ENCODE measurements around the gene COL7A1.

Gene COL7A1

DNA sequence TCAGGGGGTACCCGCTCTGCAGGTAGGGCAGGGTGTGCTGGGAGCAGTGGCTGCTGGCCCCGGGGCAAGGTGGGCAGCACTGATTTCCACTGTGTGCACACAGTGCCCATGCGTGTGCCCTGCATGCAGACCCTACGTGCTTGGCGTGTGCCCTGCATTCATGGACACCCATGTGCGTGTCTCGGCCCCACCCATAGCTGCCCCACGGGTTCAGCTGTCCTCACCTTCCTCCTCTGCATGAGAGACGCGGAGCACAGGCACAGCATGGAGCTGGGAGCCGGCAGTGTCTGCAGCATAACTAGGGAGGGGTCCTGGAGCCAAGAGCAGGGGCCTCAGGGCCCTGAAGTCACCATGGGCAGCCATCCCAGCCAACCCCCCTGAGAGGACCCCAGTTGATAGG, 29.9 kb downstream of the COL7A1 start:
- H3K36me3 Mint-ChIP-seq = no peaks in the 10 kb centered on the region
- H3K4me1 Mint-ChIP-seq = no peaks in the 10 kb centered on the region
- no peak overlapping the region for H3K27ac Mint-ChIP-seq
- no peaks in the 10 kb centered on the region for H3K9me3 Mint-ChIP-seq
- no peaks in the 10 kb centered on the region for H3K27me3 Mint-ChIP-seq
- no peak overlapping the region for H3K4me3 Mint-ChIP-seq

DNA sequence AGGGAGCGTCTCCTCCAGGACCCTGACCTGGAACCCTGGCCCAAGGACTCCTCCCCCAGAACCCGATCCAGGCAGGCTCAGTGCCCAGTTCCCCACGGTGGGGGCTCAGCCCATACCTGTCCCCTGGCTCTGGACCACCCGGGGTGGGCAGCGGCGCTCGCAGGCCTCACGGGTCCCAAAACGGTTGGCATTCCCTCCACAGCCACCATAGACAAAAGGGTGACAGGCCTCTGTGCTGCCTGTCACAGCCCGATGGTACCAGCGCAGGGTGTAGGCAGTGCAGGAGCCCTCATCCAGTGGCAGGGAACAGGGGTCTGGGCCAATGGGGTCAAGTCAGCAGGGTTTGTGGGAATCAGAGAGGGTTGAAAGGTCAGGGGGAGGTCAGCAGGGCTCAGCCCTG, 30.5 kb downstream of the COL7A1 start:
- Mint-ChIP-seq H3K9me3 (no peaks in the 10 kb centered on the region), H3K27me3 (no peaks in the 10 kb centered on the region), H3K27ac (no peak overlapping the region), H3K4me1 (no peaks in the 10 kb centered on the region), H3K36me3 (no peaks in the 10 kb centered on the region), H3K4me3 (no peak overlapping the region)

DNA sequence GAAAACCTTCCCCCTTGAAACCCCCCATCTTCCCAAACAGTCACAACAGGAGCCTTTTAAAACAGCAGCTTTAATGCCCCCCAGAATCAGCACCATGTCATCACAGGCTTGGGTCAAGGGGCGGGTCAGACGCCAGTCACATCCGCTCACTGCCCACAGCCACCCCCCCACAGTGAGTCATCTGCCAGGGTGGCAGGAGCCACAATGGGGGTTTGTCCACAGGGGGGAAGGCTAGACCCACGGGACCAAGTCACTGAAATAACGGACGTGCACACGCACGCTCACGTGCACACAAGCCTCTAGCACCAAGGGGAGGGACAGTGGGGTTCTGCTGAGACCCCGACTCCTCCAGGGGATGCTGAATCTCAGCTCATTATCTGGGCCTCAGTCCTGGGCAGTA, 31.1 kb downstream of the COL7A1 start:
- H3K27ac Mint-ChIP-seq = no peak overlapping the region
- H3K27me3 Mint-ChIP-seq = no peaks in the 10 kb centered on the region
- no peak overlapping the region for H3K4me3 Mint-ChIP-seq
- no peaks in the 10 kb centered on the region for H3K9me3 Mint-ChIP-seq
- H3K4me1 Mint-ChIP-seq = no peaks in the 10 kb centered on the region
- H3K36me3 Mint-ChIP-seq = no peaks in the 10 kb centered on the region

DNA sequence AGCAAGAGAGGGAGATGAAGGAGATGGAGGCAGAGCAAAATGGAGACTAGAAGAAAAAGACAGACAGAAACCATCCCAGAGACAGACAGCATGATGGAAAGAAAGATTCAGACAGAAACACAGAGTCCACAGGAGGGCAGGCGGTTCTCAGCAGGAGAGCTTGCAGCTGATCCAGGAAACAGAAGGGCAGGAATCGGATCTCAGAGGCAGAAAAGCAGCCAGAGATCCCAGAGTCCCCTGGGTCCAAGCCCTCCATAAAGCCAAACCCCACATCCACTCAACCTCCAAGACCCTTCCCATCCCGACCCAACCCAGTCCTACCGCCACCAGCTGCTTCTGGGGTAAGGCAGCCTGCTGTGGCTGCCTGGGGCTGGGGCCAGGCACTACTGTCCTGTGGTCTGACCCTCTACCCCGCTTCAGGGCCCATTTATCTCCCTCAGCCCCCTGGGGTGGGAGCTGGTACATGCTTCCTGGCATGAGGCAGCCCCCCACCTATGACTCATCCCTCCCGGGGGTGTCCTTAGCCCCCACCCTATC, 31.7 kb downstream of the COL7A1 start, which contains the start of gene UCN2:
Gene UCN2 (minus strand): TSS at position 400 of the 537 bp plus-strand sequence. CDS start 657 bp downstream, outside the sequence.
- Mint-ChIP-seq H3K27ac (peak within 1 kb of the TSS; percentile 17), H3K27me3 (no peaks in the 10 kb centered on the region), H3K9me3 (no peaks in the 10 kb centered on the region), H3K36me3 (no peaks in the 10 kb centered on the region), H3K4me1 (peaks cover 4% of the 10 kb centered on the region), H3K4me3 (no peak within 1 kb of the TSS)

DNA sequence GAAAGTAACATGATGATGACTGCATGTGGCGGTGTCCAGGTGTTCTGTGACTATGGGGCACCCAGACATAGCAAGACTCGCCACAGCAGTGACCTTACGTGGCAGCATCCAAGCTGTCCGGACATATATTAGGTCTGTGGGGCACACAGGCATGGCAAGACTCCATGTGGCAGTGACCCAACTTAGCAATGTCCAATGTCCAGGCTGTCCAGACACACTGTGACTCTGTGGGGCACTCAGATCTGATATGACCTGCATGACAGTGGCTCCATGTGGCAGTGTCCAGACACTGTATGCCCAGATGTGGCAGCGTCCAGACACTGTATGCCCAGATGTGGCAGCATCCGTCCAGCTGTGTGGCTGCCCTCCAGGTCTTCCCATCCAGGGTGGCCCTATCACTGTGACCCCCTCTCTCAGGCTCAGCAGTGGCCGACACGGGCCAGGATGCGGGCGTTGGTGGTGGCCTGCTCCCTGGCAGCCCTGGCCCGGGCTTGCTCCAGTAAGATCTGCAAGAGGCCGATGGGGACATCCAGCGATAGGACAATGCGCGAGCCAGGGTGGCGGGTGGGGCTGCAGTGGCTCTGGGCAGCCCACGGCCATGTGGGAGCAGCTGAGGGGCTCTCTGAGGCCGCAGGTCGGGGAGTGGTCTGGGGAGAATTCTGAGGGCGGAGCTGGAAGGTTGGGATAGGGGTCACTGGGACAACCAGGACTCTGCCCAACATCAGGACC, 32.6 kb downstream of the COL7A1 start:
- H3K9me3 Mint-ChIP-seq = no peaks in the 10 kb centered on the region
- H3K4me3 Mint-ChIP-seq = no peak overlapping the region
- H3K4me1 Mint-ChIP-seq = peaks cover 8% of the 10 kb centered on the region
- H3K27me3 Mint-ChIP-seq = no peaks in the 10 kb centered on the region
- peak overlapping the region; percentile 17 for H3K27ac Mint-ChIP-seq
- H3K36me3 Mint-ChIP-seq = no peaks in the 10 kb centered on the region

DNA sequence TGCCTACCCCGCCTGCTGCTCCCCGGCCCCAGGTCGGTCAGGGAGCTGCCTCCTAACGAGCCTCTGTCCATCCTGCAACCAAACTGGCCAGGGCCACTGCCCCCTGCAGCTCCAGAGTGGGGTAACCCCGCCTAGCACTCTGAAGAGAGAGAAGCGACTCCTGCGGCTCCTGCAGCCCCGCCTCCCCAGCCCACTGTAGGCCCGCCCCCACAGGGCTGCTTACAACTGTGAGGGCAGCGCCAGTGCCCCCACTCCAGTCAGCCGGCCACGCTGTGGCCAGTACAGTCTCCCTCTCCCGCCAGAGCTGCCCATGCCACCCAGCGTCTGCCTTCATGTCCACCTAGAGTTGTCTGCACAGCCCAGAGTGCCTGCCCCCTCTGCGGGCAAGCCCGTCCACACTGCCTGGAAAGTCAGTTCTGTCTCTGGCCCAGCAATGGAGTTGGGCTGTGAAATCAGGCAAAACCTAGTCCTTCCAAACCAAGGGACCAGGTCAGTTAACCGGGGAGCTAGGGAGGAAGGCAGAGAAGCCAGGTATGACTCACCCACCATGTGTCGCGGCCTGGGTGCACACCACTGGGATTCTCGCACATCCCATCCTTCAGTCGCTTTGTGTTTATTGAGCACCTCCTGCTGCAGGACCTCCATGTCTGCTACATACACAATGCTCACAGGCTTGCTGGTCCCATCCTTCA, 33.9 kb downstream of the COL7A1 start:
- H3K4me1 Mint-ChIP-seq = peaks cover 12% of the 10 kb centered on the region
- H3K4me3 Mint-ChIP-seq = no peak overlapping the region
- H3K36me3 Mint-ChIP-seq = no peaks in the 10 kb centered on the region
- no peaks in the 10 kb centered on the region for H3K27me3 Mint-ChIP-seq
- no peaks in the 10 kb centered on the region for H3K9me3 Mint-ChIP-seq
- no peak overlapping the region for H3K27ac Mint-ChIP-seq

DNA sequence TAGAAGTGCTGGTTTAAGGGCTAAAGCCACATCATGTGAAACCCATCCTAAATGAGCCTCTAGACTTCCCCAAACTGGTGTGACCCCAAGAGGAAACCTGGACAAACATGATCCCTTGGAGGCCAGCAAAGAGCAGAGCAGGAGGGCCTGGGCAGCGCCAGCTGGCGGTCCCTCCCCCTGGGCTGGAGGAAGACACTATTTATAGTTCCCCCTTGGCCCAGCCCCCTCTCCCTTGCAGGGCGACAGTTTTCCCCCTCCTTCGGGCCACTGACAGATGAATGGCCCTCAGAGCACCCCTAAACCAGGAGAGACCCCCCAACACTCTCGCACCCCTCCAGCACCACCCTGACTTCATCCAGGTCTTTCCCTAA, 34.5 kb downstream of the COL7A1 start:
- no peaks in the 10 kb centered on the region for H3K27me3 Mint-ChIP-seq
- no peak overlapping the region for H3K4me3 Mint-ChIP-seq
- H3K9me3 Mint-ChIP-seq = no peaks in the 10 kb centered on the region
- H3K27ac Mint-ChIP-seq = no peak overlapping the region
- H3K36me3 Mint-ChIP-seq = no peaks in the 10 kb centered on the region
- peaks cover 12% of the 10 kb centered on the region for H3K4me1 Mint-ChIP-seq

DNA sequence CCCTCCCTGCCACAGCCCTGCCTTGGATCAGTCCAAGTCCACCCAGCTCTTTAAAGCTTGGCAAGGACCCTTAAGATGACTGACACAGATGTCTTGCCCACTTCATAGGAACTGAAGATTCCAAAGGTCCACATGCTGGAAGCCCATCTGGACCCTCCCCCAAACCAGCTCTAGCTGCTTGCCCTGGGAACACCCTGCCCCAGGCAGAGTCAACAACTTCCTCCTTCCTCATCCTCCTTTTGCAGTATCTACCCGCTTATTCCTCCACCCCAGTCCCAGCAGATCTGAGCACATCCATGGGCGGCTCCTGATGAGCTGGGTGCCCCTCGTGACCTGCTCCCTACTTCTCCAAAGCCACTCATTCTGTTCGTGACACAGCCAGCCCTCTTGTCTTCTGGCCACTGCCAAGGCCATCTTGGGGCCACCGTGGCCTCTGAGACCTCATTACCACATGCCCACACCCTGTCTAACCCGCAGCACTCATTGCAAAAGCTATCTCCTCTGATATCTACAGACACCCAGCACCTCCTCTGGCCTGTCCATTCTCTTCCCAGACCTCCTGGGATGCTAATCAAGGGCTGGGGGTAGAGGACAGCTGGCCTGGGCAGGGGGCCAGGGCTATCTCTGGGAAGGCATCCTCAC, 36.5 kb downstream of the COL7A1 start:
- H3K27ac Mint-ChIP-seq = peak overlapping the region; percentile 5
- peaks cover 17% of the 10 kb centered on the region for H3K4me1 Mint-ChIP-seq
- no peaks in the 10 kb centered on the region for H3K36me3 Mint-ChIP-seq
- H3K9me3 Mint-ChIP-seq = no peaks in the 10 kb centered on the region
- no peaks in the 10 kb centered on the region for H3K27me3 Mint-ChIP-seq
- H3K4me3 Mint-ChIP-seq = no peak overlapping the region

DNA sequence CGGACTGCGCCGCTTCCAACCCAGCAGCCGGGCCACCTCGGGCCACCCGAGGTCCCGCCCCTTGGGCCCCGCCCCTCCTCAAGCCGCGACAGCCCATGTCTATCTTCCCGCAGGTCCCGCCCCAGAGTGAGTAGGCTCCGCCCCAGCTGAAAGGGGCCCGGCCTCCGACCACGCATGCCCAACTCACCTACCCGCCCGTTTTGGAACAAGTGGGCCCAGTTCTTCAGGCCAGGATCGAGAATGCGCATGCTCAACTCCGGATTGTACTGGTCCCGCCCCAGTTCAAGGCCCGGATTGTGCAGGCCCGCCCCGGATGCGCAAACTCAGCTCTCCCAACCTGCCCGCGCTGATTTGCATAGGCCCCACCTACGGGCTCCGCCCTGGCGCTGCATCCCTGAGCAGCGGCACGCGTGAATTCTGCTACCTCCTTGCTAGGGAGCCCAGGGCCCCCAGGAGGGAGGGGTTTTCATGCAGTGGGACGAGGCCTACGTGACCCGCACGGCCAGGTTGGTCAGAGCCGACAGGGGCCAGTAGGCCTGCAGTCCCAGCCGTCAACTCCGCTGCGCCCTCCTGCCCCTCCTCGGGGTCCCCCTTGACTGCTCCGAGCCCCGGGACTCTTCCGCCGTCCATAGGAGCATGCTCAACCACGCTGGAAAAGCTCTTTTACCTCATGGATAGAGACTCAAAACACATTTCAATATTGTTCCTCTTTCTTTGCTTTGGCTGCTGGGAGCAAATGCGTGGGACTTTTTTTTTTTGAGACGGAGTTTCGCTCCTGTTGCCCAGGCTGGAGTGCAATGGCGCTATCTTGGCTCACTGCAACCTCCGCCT, 38.1 kb downstream of the COL7A1 start, which contains the start of gene PFKFB4:
Gene PFKFB4 (minus strand): TSS at position 8 of the 831 bp plus-strand sequence. CDS start 26 bp downstream, outside the sequence.
- Mint-ChIP-seq H3K4me3 (peak within 1 kb of the TSS; percentile 87), H3K36me3 (no peaks in the 10 kb centered on the region), H3K27ac (peak within 1 kb of the TSS; percentile 77), H3K4me1 (peaks cover 17% of the 10 kb centered on the region), H3K9me3 (no peaks in the 10 kb centered on the region), H3K27me3 (no peaks in the 10 kb centered on the region)

DNA sequence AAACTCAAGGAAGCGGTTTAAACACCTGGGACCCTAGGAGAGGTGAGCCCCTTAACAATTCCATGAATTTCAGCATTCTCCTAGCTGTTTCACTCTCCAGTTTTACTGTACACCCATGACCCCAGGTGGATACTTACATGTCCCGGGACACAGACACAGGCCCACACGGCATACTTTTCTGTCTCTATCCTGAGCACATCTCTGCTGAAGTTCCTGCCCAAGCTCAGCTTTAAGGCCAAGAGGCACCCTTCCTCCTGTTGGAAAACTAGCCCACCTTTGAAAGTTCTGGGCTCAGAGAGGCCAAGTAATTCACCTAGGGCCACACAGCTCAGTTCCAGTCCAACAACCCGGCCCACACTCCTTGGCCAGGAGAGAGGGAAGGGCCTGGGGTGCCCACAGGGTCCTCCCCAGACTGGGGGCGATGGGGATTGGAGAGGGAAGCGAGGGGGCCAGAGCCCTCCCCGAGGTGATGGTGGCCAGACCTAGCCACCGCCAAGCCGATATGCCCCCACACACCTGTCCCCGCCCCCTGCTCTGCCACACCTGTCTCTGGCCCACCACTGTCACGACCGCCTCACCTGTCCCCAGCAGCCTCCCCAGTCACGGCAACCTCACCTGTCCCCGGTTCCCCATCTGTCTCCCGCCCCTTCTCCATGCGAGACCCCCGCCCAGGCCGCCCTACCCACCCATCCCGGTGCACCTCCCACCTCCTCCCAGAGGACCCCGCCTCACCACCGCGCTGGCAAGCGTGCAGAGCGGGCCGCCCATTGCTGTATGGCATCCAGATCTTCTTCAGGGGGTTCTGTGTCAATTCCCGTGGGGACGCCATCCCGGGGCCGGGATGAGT, 39.0 kb downstream of the COL7A1 start:
- Mint-ChIP-seq H3K9me3 (no peaks in the 10 kb centered on the region), H3K36me3 (no peaks in the 10 kb centered on the region), H3K27ac (no peak overlapping the region)

DNA sequence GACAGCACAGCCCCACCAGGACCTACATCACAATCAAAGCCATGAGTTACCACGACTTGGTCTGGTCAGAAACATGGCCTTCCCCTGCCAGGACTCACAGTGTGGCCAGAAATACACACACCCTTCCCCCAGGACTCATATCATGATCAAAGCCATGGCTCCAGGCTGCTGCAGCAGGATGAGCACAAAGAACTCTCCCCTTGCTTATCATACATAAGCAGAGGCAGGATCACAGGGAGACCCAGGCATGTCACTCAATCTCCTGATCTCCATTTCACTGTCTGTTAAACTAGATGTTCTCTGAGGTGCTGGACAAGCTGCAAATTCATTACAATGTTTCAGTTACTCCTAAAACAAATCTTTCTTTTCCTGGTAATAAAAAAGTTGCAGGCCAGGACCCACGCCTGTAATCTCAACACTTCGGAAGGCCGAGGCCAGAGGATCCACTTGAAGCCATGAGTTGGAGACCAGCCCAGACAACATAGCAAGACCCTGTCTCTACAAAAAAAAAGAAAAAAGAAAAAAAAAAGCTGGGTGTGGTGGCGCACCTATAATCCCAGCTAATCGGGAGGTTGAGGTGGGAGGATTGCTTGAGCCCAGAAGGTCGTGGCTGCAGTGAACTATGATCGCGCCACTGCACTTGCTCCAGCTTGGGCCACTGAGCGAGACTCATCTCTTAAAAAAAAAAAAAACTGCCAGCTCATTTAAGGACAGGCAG, 39.7 kb downstream of the COL7A1 start:
- Mint-ChIP-seq H3K27me3 (no peaks in the 10 kb centered on the region), H3K9me3 (no peaks in the 10 kb centered on the region), H3K27ac (no peak overlapping the region), H3K4me1 (peaks cover 17% of the 10 kb centered on the region), H3K4me3 (peak overlapping the region; percentile 87), H3K36me3 (no peaks in the 10 kb centered on the region)

More for the DNA sequence above, 39.0 kb downstream of the COL7A1 start:
- Mint-ChIP-seq H3K4me1 (peaks cover 17% of the 10 kb centered on the region), H3K27me3 (no peaks in the 10 kb centered on the region), H3K4me3 (peak overlapping the region; percentile 87)

DNA sequence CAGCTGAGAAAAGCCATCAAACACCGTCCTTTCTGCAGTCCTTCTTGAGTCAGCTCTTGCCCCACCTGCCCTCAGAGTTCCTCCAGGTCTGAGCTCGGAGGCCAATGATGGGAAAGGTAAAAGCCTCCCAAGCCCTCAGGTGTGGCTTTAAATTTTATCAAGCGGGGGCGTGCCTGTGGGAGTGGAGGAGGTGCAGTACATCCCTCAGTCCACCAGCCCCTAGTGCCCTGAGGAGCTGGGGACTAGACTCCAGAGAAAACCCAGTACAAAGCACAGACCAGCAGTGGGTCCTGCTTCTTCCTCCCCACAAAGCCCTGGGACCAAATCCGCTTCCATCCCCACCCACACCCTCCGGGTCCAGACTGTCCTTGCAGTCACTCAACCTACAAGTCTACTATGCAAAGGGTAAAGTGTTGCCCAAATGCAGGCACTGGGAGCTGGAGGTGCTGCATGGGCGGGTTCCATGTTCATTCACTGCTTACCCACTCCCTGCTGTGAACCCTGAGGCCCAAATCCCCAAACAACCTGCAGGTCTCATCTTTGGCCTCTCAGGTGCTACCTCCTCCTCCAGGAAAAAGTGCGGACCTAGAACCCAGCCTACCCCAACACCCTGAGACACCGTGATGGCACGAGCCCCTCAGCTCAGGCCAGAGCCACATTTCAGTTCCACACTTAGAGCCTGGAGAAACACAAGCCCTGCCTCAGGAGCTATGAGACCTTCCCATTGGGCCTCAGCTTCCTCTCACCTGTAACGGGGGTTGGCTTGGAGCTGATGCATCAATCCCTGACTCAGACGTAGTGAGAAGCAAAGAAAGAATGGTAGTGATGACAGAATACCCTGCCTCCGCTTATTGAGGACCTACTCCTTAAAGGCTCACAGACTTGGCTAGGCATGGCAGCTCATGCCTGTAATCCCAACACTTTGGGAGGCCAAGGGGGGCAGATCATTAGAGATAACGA, 41.0 kb downstream of the COL7A1 start:
- H3K27me3 Mint-ChIP-seq = no peaks in the 10 kb centered on the region
- H3K27ac Mint-ChIP-seq = no peak overlapping the region
- peaks cover 17% of the 10 kb centered on the region for H3K4me1 Mint-ChIP-seq
- no peak overlapping the region for H3K4me3 Mint-ChIP-seq
- H3K9me3 Mint-ChIP-seq = no peaks in the 10 kb centered on the region
- H3K36me3 Mint-ChIP-seq = no peaks in the 10 kb centered on the region

DNA sequence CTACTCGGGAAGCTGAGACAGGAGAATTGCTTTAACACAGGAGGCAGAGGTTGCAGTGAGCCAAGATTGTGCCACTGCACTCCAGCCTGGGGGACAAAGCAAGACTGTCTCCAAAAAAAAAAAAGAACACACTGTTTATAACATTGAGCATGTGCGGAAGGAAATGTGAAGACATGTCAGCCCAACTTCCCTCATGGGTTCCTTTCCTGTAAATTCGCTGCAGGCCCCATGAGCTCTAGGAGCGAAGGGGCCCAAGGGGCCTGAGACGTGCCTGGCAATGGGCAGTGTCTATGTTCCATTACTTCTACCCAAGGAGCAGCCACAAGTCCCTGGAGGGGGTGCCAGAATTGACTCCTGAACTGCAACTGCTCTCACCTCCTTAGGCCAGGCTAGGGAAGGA, 41.8 kb downstream of the COL7A1 start:
- Mint-ChIP-seq H3K4me3 (no peak overlapping the region), H3K27me3 (no peaks in the 10 kb centered on the region), H3K9me3 (no peaks in the 10 kb centered on the region), H3K27ac (no peak overlapping the region), H3K36me3 (no peaks in the 10 kb centered on the region), H3K4me1 (peaks cover 19% of the 10 kb centered on the region)
